Measurements from ENCODE around the gene SET.
"Not testable (repeated sequence)": the region's sequence is repeated elsewhere in the genome, so short reads cannot be mapped to it uniquely, and the experiment has no call there.

Gene SET

GRCh38 chr9:128689293-128689774 is 312 bp downstream of the SET start:
- no peak for DNase-seq

GRCh38 chr9:128689820-128690683 is 1.0 kb downstream of the SET start:
- DNase-seq, result no peak

GRCh38 chr9:128690684-128691034 is 1.6 kb downstream of the SET start:
- no peak for DNase-seq

- DNase-seq, result not testable (repeated sequence)
Measured at GRCh38 chr9:128693738-128694137, 4.7 kb downstream of the SET start.

GRCh38 chr9:128694344-128694743 is 5.3 kb downstream of the SET start:
- DNase-seq, result no peak

- no peak for DNase-seq
Measured at GRCh38 chr9:128696923-128697707, 8.1 kb downstream of the SET start.

- DNase-seq, result not testable (repeated sequence)
Measured at GRCh38 chr9:128699096-128699795, 10.2 kb downstream of the SET start.

DNA sequence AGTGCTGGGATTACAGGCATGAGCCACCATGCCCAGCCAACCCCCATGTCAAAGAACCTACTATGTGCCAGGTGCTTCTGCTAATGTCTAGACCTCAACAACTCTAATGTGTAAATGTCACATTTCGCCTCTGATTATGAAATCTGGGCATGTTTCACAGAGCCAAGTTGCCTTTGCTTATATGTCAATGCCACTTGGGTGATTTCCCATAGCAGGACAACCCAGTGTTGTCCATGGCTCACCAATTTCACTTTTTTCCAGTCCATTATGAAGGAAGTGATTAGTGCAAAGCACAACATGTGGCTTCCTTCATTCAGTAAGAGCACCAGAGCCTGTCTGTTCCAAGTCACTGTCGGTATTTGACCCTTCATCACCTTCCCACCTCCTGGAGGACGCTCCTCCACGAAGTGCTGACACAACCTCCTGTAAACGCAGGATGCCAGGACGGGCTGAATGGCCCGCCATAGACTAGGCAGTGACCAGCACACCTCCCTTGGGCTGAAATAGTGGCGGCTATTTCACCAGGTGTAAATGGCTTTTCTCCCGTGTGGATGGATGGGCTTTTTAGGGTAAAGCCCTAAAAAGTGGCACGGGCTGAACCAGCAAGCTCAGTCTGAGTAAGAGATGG is 12.3 kb downstream of the SET start:
- no peak for DNase-seq

DNA sequence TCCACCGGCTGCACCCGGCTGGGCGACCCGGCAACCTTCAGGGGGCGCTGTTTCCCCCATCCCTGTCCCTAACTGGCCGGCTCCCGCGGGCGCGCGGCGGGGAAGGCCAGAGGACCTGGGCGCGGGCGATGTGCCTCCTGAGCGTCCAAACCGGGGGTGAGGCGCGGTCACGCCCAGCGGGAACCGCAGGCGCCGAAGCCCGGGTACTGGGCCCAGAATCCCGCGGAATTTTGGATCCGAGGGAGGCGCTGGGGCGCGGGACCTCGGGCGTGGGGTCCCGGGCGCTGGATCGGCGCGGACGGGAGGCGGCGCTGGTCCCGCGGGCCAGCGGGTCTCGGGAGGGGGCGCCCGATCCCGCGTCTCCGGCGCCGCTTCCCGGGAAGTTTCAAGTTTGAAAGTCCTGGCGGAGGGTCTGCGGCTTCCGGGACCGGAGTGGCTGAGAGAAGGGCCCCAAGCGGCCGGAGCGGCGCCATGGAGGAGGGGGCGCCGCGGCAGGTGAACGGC is 13.5 kb downstream of the SET start, which contains the start of gene PKN3:
Gene PKN3 (plus strand): TSS at position 59 of the 504 bp plus-strand sequence. CDS start 413 bp downstream, at position 472.
- peak; percentile 72 for DNase-seq

GRCh38 chr9:128702949-128703615 is 14.1 kb downstream of the SET start:
- DNase-seq, result no peak

DNA sequence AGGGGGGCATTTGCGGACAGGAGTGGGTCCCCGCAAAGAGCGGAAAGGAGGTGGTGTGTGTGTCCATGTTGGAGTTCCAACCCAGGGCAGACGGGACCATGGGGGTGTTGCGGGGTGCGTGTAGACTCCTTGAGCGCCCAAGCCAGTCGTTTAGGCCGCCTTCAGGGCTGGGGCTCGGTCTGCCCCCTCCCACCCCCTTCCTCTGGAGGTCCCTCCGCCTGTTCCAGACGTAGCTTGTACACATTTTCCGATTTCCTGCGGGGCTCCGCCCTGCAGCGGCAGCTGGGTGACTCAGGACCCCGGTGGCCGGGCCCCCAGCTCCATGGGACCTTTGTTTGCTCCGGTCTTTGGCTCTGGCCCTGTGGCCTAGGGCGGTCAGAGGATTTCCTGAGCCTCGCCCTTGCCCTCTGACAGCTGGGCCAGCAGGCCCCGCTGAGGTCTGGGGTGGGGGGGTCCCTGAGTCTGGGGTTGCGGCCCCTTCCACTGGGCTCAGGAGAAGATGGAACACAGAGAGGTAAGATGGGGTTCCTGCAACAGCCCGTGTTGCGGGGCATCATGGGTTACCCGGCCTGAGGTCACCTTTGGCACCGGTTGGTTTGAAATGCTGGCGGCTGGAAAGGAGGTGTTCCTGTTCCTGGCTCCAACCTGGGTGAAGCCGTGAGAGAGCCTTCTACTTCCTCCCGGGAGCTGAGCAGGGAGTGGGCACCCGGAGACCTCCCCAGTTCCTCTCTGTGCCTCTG is 14.8 kb downstream of the SET start:
- DNase-seq, result no peak

DNA sequence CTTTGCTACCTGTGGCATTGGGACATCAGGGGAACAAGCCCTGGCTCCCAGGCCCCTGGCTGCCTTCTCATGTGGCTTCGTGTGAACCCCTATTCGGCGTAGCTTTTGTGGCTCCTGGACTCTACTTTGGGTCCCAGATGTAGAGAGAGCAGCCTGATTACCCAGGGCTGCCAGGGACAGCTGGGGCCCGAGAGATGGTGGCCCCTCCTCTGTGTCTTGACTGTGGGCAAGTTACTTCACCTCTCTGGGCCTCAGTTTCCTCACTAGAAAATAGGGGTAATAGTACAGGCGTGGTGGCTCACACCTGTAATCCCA is 15.3 kb downstream of the SET start:
- no peak for DNase-seq

- peak; percentile 30 for DNase-seq
Measured at GRCh38 chr9:128705051-128705965, 16.3 kb downstream of the SET start.

DNA sequence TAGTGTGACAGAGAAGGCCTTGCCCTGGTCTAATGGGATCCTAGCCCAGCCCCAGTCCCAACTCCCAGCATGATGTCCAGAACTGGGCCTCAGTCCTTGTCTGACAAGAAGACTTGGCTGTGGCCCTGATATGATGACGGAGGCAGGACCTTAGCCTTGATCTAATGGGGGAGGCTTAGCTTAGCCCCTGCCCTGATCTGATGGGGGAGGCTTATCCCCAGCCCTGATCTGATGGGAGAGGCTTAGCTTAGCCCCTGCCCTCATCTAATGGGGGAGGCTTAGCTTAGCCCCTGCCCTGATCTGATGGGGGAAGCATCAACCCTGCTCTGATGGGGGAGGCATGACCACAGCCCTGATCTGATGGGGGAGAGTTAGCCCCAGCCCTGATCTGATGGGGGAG is 17.0 kb downstream of the SET start:
- DNase-seq, result no peak

DNA sequence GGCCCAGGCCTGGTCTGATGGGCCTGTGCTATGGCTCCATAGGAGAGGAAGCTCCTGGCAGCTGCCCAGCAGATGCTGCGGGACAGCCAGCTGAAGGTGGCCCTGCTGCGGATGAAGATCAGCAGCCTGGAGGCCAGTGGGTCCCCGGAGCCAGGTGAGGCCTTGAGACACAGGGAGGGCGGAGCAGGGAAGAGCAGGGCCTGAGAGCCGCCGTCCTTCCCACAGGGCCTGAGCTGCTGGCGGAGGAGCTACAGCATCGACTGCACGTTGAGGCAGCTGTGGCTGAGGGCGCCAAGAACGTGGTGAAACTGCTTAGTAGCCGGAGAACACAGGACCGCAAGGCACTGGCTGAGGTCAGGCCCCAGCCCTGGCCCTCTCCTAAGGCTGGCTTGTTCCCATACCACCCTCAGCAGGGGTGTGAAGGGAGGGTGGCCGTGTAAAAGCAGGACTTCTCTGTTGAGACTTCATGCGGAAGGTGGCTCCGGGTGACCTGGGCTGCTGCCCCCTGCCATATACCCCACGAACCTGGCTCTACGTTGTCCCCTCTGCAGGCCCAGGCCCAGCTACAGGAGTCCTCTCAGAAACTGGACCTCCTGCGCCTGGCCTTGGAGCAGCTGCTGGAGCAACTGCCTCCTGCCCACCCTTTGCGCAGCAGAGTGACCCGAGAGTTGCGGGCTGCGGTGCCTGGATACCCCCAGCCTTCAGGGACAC is 17.8 kb downstream of the SET start:
- DNase-seq, result peak; percentile 40

GRCh38 chr9:128707446-128707845 is 18.4 kb downstream of the SET start:
- no peak for DNase-seq

DNA sequence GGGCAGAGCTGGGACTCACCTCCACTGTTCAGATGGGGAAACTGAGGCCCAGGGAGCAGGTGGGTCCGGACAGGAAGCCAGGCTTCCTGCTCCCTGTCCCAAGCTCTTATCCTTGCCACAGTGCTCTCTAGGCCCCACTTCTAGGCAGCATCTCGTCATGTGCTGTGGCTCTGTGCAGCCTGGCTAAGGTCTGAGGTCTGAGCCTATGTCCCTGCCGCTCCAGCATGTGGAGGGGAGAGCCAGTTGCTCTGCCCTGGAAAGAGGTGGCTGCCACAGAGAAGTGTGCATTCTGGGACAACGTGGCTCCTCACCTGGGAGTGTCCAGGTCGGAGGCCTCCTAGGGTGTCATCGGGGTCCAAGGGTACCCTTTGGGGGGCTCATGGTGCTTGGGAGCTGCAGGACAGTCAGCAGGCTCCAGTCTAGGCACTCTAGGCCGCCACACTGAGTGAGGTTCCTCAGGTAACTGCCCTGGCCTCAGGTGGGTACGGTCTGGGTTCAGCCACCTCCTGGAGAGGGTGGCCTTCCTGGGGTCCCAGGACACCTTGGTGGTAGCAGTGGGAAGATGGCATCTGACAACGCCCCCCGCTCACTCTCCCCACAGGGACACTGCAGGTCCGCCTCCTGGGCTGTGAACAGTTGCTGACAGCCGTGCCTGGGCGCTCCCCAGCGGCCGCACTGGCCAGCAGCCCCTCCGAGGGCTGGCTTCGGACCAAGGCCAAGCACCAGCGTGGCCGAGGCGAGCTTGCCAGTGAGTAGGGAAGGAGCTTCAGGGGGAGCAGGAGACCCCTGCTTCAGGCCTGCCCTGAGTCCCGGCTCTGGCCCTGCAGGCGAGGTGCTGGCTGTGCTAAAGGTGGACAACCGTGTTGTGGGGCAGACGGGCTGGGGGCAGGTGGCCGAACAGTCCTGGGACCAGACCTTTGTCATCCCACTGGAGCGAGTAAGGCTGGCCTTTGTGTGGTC is 23.7 kb downstream of the SET start:
- no peak for DNase-seq

DNA sequence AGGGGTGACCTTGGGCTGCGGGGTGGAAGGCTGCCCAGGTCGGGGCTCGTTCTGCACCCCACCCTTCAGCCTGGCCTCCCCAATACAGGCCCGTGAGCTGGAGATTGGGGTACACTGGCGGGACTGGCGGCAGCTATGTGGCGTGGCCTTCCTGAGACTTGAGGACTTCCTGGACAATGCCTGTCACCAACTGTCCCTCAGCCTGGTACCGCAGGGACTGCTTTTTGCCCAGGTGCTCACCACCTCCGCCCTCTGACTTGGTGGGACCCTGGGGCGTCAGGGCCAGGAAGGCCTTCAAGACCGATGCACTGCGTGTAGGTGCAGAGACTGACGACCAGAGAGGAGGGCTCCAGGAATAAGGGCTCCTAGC is 24.4 kb downstream of the SET start:
- DNase-seq, result no peak

Measured in MV-4-11 (cell line).